SW480 (cell line): ENCODE measurements around the gene MZB1.
"Not testable (repeated sequence)": the region's sequence is repeated elsewhere in the genome, so short reads cannot be mapped to it uniquely, and the experiment has no call there.

Experiments
- DNase-seq: peaks from one replicate; pipeline ENCODE4 v3.0.0-alpha.2; 2016; ENCODE audit warnings: low spot score

Gene MZB1

GRCh38 chr5:139410121-139410992 is 20.6 kb upstream of the MZB1 start:
- DNase-seq = no peak

- not testable (repeated sequence) for DNase-seq
These were observed 19.4 kb upstream of the MZB1 start for GRCh38 chr5:139409116-139409515.

GRCh38 chr5:139408191-139408590 is 18.5 kb upstream of the MZB1 start:
- DNase-seq = no peak

- DNase-seq = no peak
These were observed 17.8 kb upstream of the MZB1 start for GRCh38 chr5:139407517-139407916.

- no peak for DNase-seq
These were observed 17.2 kb upstream of the MZB1 start for GRCh38 chr5:139406963-139407362.

GRCh38 chr5:139404484-139404840 is 14.7 kb upstream of the MZB1 start:
- DNase-seq = no peak

GRCh38 chr5:139403787-139404483 is 14.2 kb upstream of the MZB1 start, which contains the start of gene SPATA24:
SPATA24 (minus strand) TSS chr5:139404089; CDS start chr5:139404060, 29 bp downstream.
- DNase-seq = peak; percentile 97

GRCh38 chr5:139403418-139403786 is 13.7 kb upstream of the MZB1 start:
- DNase-seq = no peak

- peak; percentile 58 for DNase-seq
These were observed 12.9 kb upstream of the MZB1 start for GRCh38 chr5:139402561-139403158.

GRCh38 chr5:139401546-139401945 is 11.8 kb upstream of the MZB1 start:
- DNase-seq = no peak

GRCh38 chr5:139399501-139400121 is 9.9 kb upstream of the MZB1 start:
- no peak for DNase-seq

- no peak for DNase-seq
These were observed 8.2 kb upstream of the MZB1 start for GRCh38 chr5:139397921-139398320.

GRCh38 chr5:139396691-139397090 is 7.0 kb upstream of the MZB1 start:
- DNase-seq = no peak

GRCh38 chr5:139395844-139396640 is 6.3 kb upstream of the MZB1 start:
- peak; percentile 98 for DNase-seq

GRCh38 chr5:139394654-139395566 is 5.2 kb upstream of the MZB1 start, which contains the start of gene PROB1:
PROB1 (minus strand) TSS chr5:139395104; CDS start chr5:139395081, 23 bp downstream.
- DNase-seq = no peak

- no peak for DNase-seq
These were observed 4.5 kb upstream of the MZB1 start for GRCh38 chr5:139394123-139394653.

GRCh38 chr5:139393497-139394122 is 3.9 kb upstream of the MZB1 start:
- no peak for DNase-seq

- DNase-seq = peak; percentile 83
These were observed 3.2 kb upstream of the MZB1 start for GRCh38 chr5:139392678-139393496.

GRCh38 chr5:139392324-139392677 is 2.6 kb upstream of the MZB1 start:
- DNase-seq = peak; percentile 44
